B cell (primary cell): ENCODE data around the gene NPHS1. TPM values are rescaled to one million over a fixed set of nuclear protein-coding genes. Genes with fewer than 3 reads are reported as not detected.
"Not testable (repeated sequence)": the region's sequence is repeated elsewhere in the genome, so short reads cannot be mapped to it uniquely, and the experiment has no call there.

Source experiments
- ATAC-seq: fragments of 200-7000 bp; cut with Tn5 transposase; one replicate; pipeline ENCODE4 v1.10.0; 2021; ENCODE audit warnings: low read depth, mild to moderate bottlenecking, moderate number of reproducible peaks, moderate library complexity
- CTCF ChIA-PET: fragments of 350-600 bp; sonication (Branson Sonifier 250); formaldehyde crosslinking; loops from one replicate; lab custom pipeline; 2021; ENCODE audit warnings: antibody characterized with exemption, inconsistent platforms; lab: Charles Lee
- POLR2A ChIA-PET: fragments of 350-600 bp; sonication (Branson Sonifier 250); formaldehyde crosslinking; loops from one replicate; lab custom pipeline; 2021; ENCODE audit warnings: antibody characterized with exemption; lab: Charles Lee
- DNase-seq: peaks from one replicate; pipeline ENCODE4 v3.0.0; 2013
- H2AFZ ChIP-seq: 2 replicates; pipeline ENCODE4 v1.6.1; 2012; ENCODE audit warnings: mild to moderate bottlenecking, low read depth, low read length; ENCODE audit not compliant: insufficient read depth, poor library complexity, severe bottlenecking
- H3K27ac ChIP-seq, 2 donors: 1 replicate in 1 of 2; 2 replicates in 1 of 2; pipeline ENCODE4 v1.5.1; 2012 to 2013; ENCODE audit warnings: low read length in 2 of 2, mild to moderate bottlenecking in 2 of 2, moderate library complexity in 1 of 2
- H3K27me3 ChIP-seq, 4 experiments: fragments of 200-600 bp in 1 of 4; sonication (generic) in 1 of 4; replicated peaks in 1 of 4; 1 replicate in 2 of 4; 2 replicates in 2 of 4; pipeline versions ENCODE4 v1.6.1 to v1.7.0; 2013 to 2016; ENCODE audit warnings: low read length in 3 of 4, mild to moderate bottlenecking in 2 of 4, mixed read lengths in 1 of 4, moderate library complexity in 1 of 4; ENCODE audit not compliant: insufficient read depth in 4 of 4, control insufficient read depth in 3 of 4; ENCODE audit errors: control extremely low read depth in 1 of 4
- H3K36me3 ChIP-seq, 2 experiments: replicated peaks in 1 of 2; 1 replicate in 1 of 2; 2 replicates in 1 of 2; pipeline versions ENCODE4 v1.6.1 to v1.7.1; 2013; ENCODE audit warnings: low read length in 1 of 2; ENCODE audit not compliant: insufficient read depth in 2 of 2, control insufficient read depth in 1 of 2; ENCODE audit errors: control extremely low read depth in 1 of 2, extremely low read depth in 1 of 2
- H3K4me1 ChIP-seq, 2 donors: fragments of 200-600 bp in 1 of 2; sonication (generic) in 1 of 2; 1 replicate in 1 of 2; 2 replicates in 1 of 2; pipeline versions ENCODE4 v1.5.1 to v1.6.1; 2013 to 2017; ENCODE audit warnings: low read length in 2 of 2; ENCODE audit not compliant: control insufficient read depth in 2 of 2, insufficient read depth in 2 of 2
- H3K4me2 ChIP-seq: replicated peaks from 2 replicates; pipeline ENCODE3; 2012; ENCODE audit warnings: mild to moderate bottlenecking, low read depth, low read length; ENCODE audit not compliant: poor library complexity, severe bottlenecking
- H3K4me3 ChIP-seq, 5 experiments: fragments of 200-600 bp in 1 of 5; sonication (generic) in 1 of 5; 1 replicate in 3 of 5; 2 replicates in 2 of 5; pipeline versions ENCODE4 v1.5.1 to v1.7.0; 2011 to 2016; ENCODE audit warnings: low read length in 4 of 5, mild to moderate bottlenecking in 4 of 5, low read depth in 2 of 5, control low read depth in 1 of 5, moderate library complexity in 1 of 5; ENCODE audit not compliant: insufficient read depth in 1 of 5; ENCODE audit errors: control extremely low read depth in 1 of 5, extremely low read depth in 1 of 5
- H3K79me2 ChIP-seq: fragments of 200-600 bp; sonication (generic); one replicate; pipeline ENCODE4 v1.6.0; 2016; ENCODE audit warnings: low read length; ENCODE audit not compliant: control insufficient read depth, insufficient read depth
- H3K9ac ChIP-seq: fragments of 200-600 bp; sonication (generic); 2 replicates; pipeline ENCODE4 v1.6.1; 2017; ENCODE audit warnings: mild to moderate bottlenecking, low read length, moderate library complexity
- H3K9me3 ChIP-seq, 3 donors: one replicate each; pipeline versions ENCODE4 v1.6.1 to v1.7.1; 2013; ENCODE audit warnings: low read length in 2 of 3; ENCODE audit not compliant: control insufficient read depth in 2 of 3, insufficient read depth in 1 of 3; ENCODE audit errors: control extremely low read depth in 1 of 3
- H4K20me1 ChIP-seq: 2 replicates; pipeline ENCODE4 v1.6.0; 2012; ENCODE audit warnings: mild to moderate bottlenecking, low read length; ENCODE audit not compliant: insufficient read depth, control insufficient read depth, poor library complexity, severe bottlenecking
- H3K27ac Mint-ChIP-seq: one replicate; pipeline ENCODE4 v1.8.0; 2021; ENCODE audit warnings: mixed read lengths
- H3K27me3 Mint-ChIP-seq: one replicate; pipeline ENCODE4 v1.8.0; 2021; ENCODE audit warnings: mixed read lengths
- H3K4me1 Mint-ChIP-seq: one replicate; pipeline ENCODE4 v1.8.0; 2021; ENCODE audit warnings: mixed read lengths
- H3K4me3 Mint-ChIP-seq: one replicate; pipeline ENCODE4 v1.8.0; 2021; ENCODE audit warnings: mixed read lengths
- H3K9me3 Mint-ChIP-seq: one replicate; pipeline ENCODE4 v1.8.0; 2022; ENCODE audit warnings: mixed read lengths; ENCODE audit not compliant: insufficient read depth
- EZH2 ChIP-seq: IDR thresholded peaks from 2 replicates; pipeline ENCODE4 v1.6.1; 2012; ENCODE audit warnings: borderline replicate concordance, low read depth, mild to moderate bottlenecking, moderate library complexity, low read length; ENCODE audit not compliant: insufficient read depth, poor library complexity, severe bottlenecking
- whole genome bisulfite sequencing: methylation state at CpG from one replicate; pipeline ENCODE4 v1.1.5; 2013; ENCODE audit warnings: missing lambda C conversion rate; ENCODE audit not compliant: insufficient coverage; 5-methylcytosine and 5-hydroxymethylcytosine counted together
- intact Hi-C: fragments of 100-400 bp; cut with micrococcal nuclease; formaldehyde crosslinking; loops from one replicate; pipeline ENCODE4 v1.10.0; 2022
- polyA plus RNA-seq: library from polyadenylated mRNA; depleted of rRNA; stranded (reverse); fragments of >200 nt; gene quantifications from 2 replicates; pipeline ENCODE4 v1.2.3, GENCODE V29; 2012
- total RNA-seq, 2 donors: library from RNA; stranded (reverse); fragments of 120-200 nt in 1 of 2; gene quantifications; 1 replicate in 1 of 2; 2 replicates in 1 of 2; pipeline versions ENCODE4 v1.2.3 to v1.2.4, GENCODE V29; 2013 to 2022
- TF ChIP-seq, protein P1 (sequence below): fragments of 200-600 bp; IDR thresholded peaks from one replicate; pipeline ENCODE4 v1.8.0; 2022; ENCODE audit warnings: antibody characterized with exemption, mild to moderate bottlenecking

Gene NPHS1
- total and polyA plus RNA-seq, 2 donors (not counting 1 experiment from before 2014, with no cell fraction given), result not detected

DNA sequence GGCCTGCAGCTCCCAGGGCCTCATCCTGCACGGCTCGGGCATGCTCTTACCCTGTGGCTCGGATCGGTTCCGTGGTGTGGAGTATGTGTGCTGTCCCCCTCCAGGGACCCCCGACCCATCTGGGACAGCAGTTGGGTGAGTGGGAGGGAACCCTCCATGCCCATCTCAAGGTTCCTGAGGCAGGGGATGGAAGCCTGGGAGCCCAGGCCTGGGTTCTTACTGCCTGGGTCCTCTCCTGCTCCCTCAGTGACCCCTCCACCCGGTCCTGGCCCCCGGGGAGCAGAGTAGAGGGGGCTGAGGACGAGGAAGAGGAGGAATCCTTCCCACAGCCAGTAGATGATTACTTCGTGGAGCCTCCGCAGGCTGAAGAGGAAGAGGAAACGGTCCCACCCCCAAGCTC is 19.3 kb upstream of the NPHS1 start:
- Histone ChIP-seq H3K9ac (no peak overlapping the region), H3K4me2 (no peak overlapping the region), H3K27me3 (peaks cover 0 to 66% (median 31%) of the 10 kb centered on the region in 4 experiments), H2AFZ (no peak overlapping the region), H3K27ac (no peak overlapping the region), H3K4me1 (peaks cover 23 to 25% of the 10 kb centered on the region in 2 donors), H3K36me3 (no peaks in the 10 kb centered on the region), H4K20me1 (peaks cover 3% of the 10 kb centered on the region), H3K9me3 (peaks cover 0 to 28% (median 0%) of the 10 kb centered on the region in 3 donors), H3K79me2 (no peaks in the 10 kb centered on the region), H3K4me3 (no peak overlapping the region)
- Mint-ChIP-seq H3K27ac (no peak overlapping the region), H3K4me1 (peaks cover 18% of the 10 kb centered on the region), H3K27me3 (peaks cover 54% of the 10 kb centered on the region), H3K9me3 (no peaks in the 10 kb centered on the region), H3K4me3 (no peak overlapping the region)
- no peak for ATAC-seq
- ChIA-PET CTCF (no interaction called here), POLR2A (no interaction called here)
- TF ChIP-seq EZH2, result no peak
- TF ChIP-seq, protein P1, sequence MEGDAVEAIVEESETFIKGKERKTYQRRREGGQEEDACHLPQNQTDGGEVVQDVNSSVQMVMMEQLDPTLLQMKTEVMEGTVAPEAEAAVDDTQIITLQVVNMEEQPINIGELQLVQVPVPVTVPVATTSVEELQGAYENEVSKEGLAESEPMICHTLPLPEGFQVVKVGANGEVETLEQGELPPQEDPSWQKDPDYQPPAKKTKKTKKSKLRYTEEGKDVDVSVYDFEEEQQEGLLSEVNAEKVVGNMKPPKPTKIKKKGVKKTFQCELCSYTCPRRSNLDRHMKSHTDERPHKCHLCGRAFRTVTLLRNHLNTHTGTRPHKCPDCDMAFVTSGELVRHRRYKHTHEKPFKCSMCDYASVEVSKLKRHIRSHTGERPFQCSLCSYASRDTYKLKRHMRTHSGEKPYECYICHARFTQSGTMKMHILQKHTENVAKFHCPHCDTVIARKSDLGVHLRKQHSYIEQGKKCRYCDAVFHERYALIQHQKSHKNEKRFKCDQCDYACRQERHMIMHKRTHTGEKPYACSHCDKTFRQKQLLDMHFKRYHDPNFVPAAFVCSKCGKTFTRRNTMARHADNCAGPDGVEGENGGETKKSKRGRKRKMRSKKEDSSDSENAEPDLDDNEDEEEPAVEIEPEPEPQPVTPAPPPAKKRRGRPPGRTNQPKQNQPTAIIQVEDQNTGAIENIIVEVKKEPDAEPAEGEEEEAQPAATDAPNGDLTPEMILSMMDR, result no peak
- intact Hi-C loops, result no loop called here
- no peak for DNase-seq
- WGBS, result 93% methylated on average over 4 of the region's 12 CpGs

DNA sequence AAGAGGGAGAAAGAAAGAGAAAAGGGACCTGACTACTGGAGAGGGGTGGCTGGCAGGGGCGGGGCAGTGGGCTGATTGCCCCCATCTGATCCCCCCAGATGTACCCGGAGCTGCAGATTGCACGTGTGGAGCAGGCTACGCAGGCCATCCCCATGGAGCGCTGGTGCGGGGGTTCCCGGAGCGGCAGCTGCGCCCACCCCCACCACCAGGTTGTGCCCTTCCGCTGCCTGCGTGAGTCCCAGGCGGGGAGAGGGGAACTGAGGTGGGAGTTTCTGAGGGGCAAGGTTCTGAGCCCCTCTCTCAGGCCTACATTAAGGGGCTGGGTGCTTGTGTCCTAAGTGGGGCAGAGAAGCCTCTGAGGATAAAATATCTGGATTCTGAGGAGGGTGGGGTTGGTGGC is 18.5 kb upstream of the NPHS1 start:
- peaks cover 3% of the 10 kb centered on the region for H4K20me1 ChIP-seq
- no peak overlapping the region for H3K4me2 ChIP-seq
- ChIA-PET POLR2A (no interaction called here), CTCF (no interaction called here)
- DNase-seq (no peak), ATAC-seq (no peak)
- H3K4me1 ChIP-seq, result peaks cover 23 to 25% of the 10 kb centered on the region in 2 donors
- no peaks in the 10 kb centered on the region for H3K79me2 ChIP-seq
- intact Hi-C loops, result no loop called here
- H3K9me3 Mint-ChIP-seq, result no peaks in the 10 kb centered on the region
- no peak for TF ChIP-seq EZH2
- TF ChIP-seq, protein P1, result no peak
- H3K9ac ChIP-seq, result no peak overlapping the region
- peaks cover 0 to 68% (median 31%) of the 10 kb centered on the region in 4 experiments for H3K27me3 ChIP-seq
- 42% methylated on average over 2 of the region's 12 CpGs for WGBS
- no peak overlapping the region for H3K27ac Mint-ChIP-seq
- no peak overlapping the region for H3K27ac ChIP-seq
- no peak overlapping the region for H3K4me3 Mint-ChIP-seq
- H3K4me3 ChIP-seq, result no peak overlapping the region
- H3K27me3 Mint-ChIP-seq, result peaks cover 54% of the 10 kb centered on the region
- no peaks in the 10 kb centered on the region for H3K36me3 ChIP-seq
- H3K9me3 ChIP-seq, result peaks cover 0 to 28% (median 0%) of the 10 kb centered on the region in 3 donors
- H3K4me1 Mint-ChIP-seq, result peaks cover 18% of the 10 kb centered on the region
- H2AFZ ChIP-seq, result no peak overlapping the region

DNA sequence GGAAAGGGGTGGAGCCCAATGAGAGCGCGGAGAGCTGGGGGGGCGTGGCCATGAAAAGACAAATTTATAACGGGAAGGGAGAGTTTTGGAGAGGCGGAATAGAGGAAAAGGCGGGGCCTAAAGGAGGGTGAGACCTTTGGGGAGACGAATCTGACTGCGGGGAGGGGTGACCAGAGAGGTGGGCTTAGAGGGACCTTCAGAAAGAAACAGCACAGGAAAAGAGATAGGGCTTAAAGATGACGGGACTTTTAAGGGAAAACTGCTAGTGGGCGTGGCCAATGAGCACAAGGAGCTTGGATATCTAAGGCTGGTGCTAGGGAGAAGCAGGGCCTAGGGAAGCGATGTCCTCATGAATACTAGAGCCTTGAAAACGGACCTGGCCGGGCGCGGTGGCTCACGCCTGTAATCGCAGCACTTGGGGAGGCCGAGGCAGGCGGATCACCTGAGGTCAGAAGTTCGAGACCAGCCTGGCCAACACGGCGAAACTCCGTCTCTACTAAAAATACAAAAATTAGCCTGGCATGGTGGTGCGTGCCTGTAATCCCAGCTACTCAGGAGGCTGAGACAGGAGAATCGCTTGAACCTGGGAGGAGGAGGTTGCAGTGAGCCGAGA is 17.9 kb upstream of the NPHS1 start:
- intact Hi-C loops, H3K27ac ChIP-seq, H3K36me3 ChIP-seq, POLR2A ChIA-PET, H3K9me3 Mint-ChIP-seq, CTCF ChIA-PET, H3K79me2 ChIP-seq, H3K27ac Mint-ChIP-seq, H2AFZ ChIP-seq, ATAC-seq, DNase-seq, H4K20me1 ChIP-seq: not testable (repeated sequence)
- Histone ChIP-seq H3K4me1 (peaks cover 23 to 25% of the 10 kb centered on the region in 2 donors), H3K27me3 (peaks cover 0 to 72% (median 31%) of the 10 kb centered on the region in 4 experiments), H3K9me3 (peaks cover 0 to 28% (median 0%) of the 10 kb centered on the region in 3 donors), H3K9ac (peak overlapping the region; percentile 48), H3K4me2 (peak overlapping the region; percentile 85), H3K4me3 (peak overlapping the region in 2 of 5 experiments; percentile 28 to 54)
- peak overlapping the region; percentile 64 for H3K4me3 Mint-ChIP-seq
- 30% methylated on average over 19 of the region's 26 CpGs for whole genome bisulfite sequencing
- H3K4me1 Mint-ChIP-seq, result peaks cover 18% of the 10 kb centered on the region
- peaks cover 60% of the 10 kb centered on the region for H3K27me3 Mint-ChIP-seq
